HEK293 (cell line): ENCODE data around the gene NFXL1.

ENCODE experiments used
- CTCF ChIP-seq: fragments of 450-650 bp; formaldehyde crosslinking; IDR thresholded peaks from 2 replicates; pipeline ENCODE4 v1.5.1; 2016; ENCODE audit warnings: missing biosample characterization, missing genetic modification characterization
- GLIS1 ChIP-seq: fragments of 450-650 bp; formaldehyde crosslinking; IDR thresholded peaks from 2 replicates; pipeline ENCODE4 v1.5.1; 2016; ENCODE audit warnings: missing biosample characterization, missing genetic modification characterization
- ZNF24 ChIP-seq: fragments of 450-650 bp; formaldehyde crosslinking; IDR thresholded peaks from 2 replicates; pipeline ENCODE4 v1.5.1; 2016; ENCODE audit warnings: missing biosample characterization, missing genetic modification characterization
- ZNF366 ChIP-seq: fragments of 450-650 bp; formaldehyde crosslinking; conservative IDR thresholded peaks from 2 replicates; pipeline ENCODE4 v1.5.1; 2016; ENCODE audit warnings: missing biosample characterization, missing genetic modification characterization
- ZNF48 ChIP-seq: fragments of 450-650 bp; formaldehyde crosslinking; IDR thresholded peaks from 2 replicates; pipeline ENCODE4 v1.5.1; 2016; ENCODE audit warnings: missing biosample characterization, missing genetic modification characterization
- ZNF558 ChIP-seq: fragments of 450-650 bp; formaldehyde crosslinking; IDR thresholded peaks from 2 replicates; pipeline ENCODE4 v1.5.1; 2016; ENCODE audit warnings: missing biosample characterization, missing genetic modification characterization
- ZNF585B ChIP-seq: fragments of 450-650 bp; formaldehyde crosslinking; IDR thresholded peaks from 2 replicates; pipeline ENCODE4 v1.5.1; 2016; ENCODE audit warnings: missing biosample characterization, missing genetic modification characterization
- TF ChIP-seq, protein P1 (sequence below): fragments of 450-650 bp; IDR thresholded peaks from 2 replicates; pipeline ENCODE4 v1.5.1; 2018; ENCODE audit warnings: missing biosample characterization, mild to moderate bottlenecking, missing genetic modification characterization
- TF ChIP-seq, protein P2 (sequence below): fragments of 450-650 bp; formaldehyde crosslinking; IDR thresholded peaks from 2 replicates; pipeline ENCODE4 v1.5.1; 2016; ENCODE audit warnings: missing biosample characterization, missing genetic modification characterization
- TF ChIP-seq, protein P3 (sequence below): fragments of 450-650 bp; formaldehyde crosslinking; IDR thresholded peaks from 2 replicates; pipeline ENCODE4 v1.5.1; 2016; ENCODE audit warnings: missing biosample characterization, missing genetic modification characterization

GRCh38 chr4:47945930-47946726 is 31.7 kb upstream of the NFXL1 start:
- TF ChIP-seq ZNF24 (tag by site-specific recombination), result no peak
- TF ChIP-seq CTCF, result no peak
- no peak for TF ChIP-seq ZNF585B
- TF ChIP-seq, protein P1, sequence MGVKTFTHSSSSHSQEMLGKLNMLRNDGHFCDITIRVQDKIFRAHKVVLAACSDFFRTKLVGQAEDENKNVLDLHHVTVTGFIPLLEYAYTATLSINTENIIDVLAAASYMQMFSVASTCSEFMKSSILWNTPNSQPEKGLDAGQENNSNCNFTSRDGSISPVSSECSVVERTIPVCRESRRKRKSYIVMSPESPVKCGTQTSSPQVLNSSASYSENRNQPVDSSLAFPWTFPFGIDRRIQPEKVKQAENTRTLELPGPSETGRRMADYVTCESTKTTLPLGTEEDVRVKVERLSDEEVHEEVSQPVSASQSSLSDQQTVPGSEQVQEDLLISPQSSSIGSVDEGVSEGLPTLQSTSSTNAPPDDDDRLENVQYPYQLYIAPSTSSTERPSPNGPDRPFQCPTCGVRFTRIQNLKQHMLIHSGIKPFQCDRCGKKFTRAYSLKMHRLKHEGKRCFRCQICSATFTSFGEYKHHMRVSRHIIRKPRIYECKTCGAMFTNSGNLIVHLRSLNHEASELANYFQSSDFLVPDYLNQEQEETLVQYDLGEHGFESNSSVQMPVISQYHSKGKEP, result no peak
- TF ChIP-seq, protein P2, sequence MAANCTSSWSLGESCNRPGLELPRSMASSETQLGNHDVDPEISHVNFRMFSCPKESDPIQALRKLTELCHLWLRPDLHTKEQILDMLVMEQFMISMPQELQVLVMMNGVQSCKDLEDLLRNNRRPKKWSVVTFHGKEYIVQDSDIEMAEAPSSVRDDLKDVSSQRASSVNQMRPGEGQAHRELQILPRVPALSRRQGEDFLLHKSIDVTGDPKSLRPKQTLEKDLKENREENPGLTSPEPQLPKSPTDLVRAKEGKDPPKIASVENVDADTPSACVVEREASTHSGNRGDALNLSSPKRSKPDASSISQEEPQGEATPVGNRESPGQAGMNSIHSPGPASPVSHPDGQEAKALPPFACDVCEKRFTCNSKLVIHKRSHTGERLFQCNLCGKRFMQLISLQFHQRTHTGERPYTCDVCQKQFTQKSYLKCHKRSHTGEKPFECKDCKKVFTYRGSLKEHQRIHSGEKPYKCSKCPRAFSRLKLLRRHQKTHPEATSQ (tag by site-specific recombination), result no peak
- no peak for TF ChIP-seq ZNF366 (tag by site-specific recombination)
- TF ChIP-seq ZNF558, result no peak
- TF ChIP-seq ZNF48, result no peak
- no peak for TF ChIP-seq GLIS1 (tag by site-specific recombination)
- TF ChIP-seq, protein P3, sequence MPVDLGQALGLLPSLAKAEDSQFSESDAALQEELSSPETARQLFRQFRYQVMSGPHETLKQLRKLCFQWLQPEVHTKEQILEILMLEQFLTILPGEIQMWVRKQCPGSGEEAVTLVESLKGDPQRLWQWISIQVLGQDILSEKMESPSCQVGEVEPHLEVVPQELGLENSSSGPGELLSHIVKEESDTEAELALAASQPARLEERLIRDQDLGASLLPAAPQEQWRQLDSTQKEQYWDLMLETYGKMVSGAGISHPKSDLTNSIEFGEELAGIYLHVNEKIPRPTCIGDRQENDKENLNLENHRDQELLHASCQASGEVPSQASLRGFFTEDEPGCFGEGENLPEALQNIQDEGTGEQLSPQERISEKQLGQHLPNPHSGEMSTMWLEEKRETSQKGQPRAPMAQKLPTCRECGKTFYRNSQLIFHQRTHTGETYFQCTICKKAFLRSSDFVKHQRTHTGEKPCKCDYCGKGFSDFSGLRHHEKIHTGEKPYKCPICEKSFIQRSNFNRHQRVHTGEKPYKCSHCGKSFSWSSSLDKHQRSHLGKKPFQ (tag by site-specific recombination), result no peak
